Endothelial cell of umbilical vein (primary cell): ENCODE data around the gene SDK2. TPM values are rescaled to one million over a fixed set of nuclear protein-coding genes. Genes with fewer than 3 reads are reported as not detected.

Source experiments
- BruUV-seq: library from RNA; stranded (reverse); fragments of 400-500 nt; replicated peaks from 2 replicates; lab custom pipeline; 2021; lab: Mats Ljungman, UMichigan
- CTCF ChIA-PET: fragments of 300-600, 350-600 bp; sonication (Branson Sonifier 250); formaldehyde crosslinking; loops from one replicate; lab custom pipeline; 2021; ENCODE audit warnings: antibody characterized with exemption, inconsistent platforms; lab: Charles Lee
- POLR2A ChIA-PET: fragments of 300-600, 350-600 bp; sonication (Branson Sonifier 250); formaldehyde crosslinking; loops from one replicate; lab custom pipeline; 2021; ENCODE audit warnings: antibody characterized with exemption, inconsistent platforms; lab: Charles Lee
- DNase-seq: peaks from one replicate; pipeline ENCODE4 v3.0.0-alpha.2; 2011; ENCODE audit warnings: low read depth, low spot score
- FAIRE-seq: peaks from 2 replicates; lab custom pipeline; 2011; peaks lifted over from hg19 to GRCh38; lab: Jason Lieb, UNC
- H2AFZ ChIP-seq: 2 replicates; pipeline ENCODE4 v1.6.0; 2012; ENCODE audit warnings: low read depth, low read length, control low read depth, inconsistent platforms
- H3K27ac ChIP-seq: 2 replicates; pipeline ENCODE4 v1.5.1; 2011; ENCODE audit warnings: low read depth, mild to moderate bottlenecking, control low read depth, low read length, moderate library complexity; ENCODE audit not compliant: insufficient read depth
- H3K27me3 ChIP-seq, 2 experiments: 2 replicates each; pipeline versions ENCODE4 v1.6.0 to v1.6.1; 2011; ENCODE audit warnings: low read length in 2 of 2, mixed read lengths in 1 of 2; ENCODE audit not compliant: control insufficient read depth in 2 of 2, insufficient read depth in 2 of 2
- H3K36me3 ChIP-seq, 2 experiments: 2 replicates in 1 of 2; 3 replicates in 1 of 2; pipeline ENCODE4 v1.5.1; 2011; ENCODE audit warnings: low read length in 2 of 2, mild to moderate bottlenecking in 1 of 2, moderate library complexity in 1 of 2; ENCODE audit not compliant: control insufficient read depth in 2 of 2, insufficient read depth in 2 of 2; ENCODE audit errors: extremely low read depth in 1 of 2
- H3K4me1 ChIP-seq: 3 replicates; pipeline ENCODE4 v1.5.1; 2011; ENCODE audit warnings: mild to moderate bottlenecking, low read length; ENCODE audit not compliant: control insufficient read depth, insufficient read depth; ENCODE audit errors: extremely low read depth
- H3K4me2 ChIP-seq: 2 replicates; pipeline ENCODE4 v1.6.1; 2011; ENCODE audit warnings: low read length, control low read depth, mixed read lengths; ENCODE audit not compliant: insufficient read depth
- H3K4me3 ChIP-seq, 3 experiments: fragments of 200-600 bp in 1 of 3; sonication (generic), shearing (Covaris generic) in 1 of 3; replicated peaks in 1 of 3; 2 replicates each; pipeline ENCODE4 v1.5.1; 2011 to 2016; ENCODE audit warnings: control low read depth in 3 of 3, low read length in 3 of 3, mild to moderate bottlenecking in 2 of 3, inconsistent platforms in 1 of 3, low read depth in 1 of 3, moderate library complexity in 1 of 3; ENCODE audit not compliant: insufficient read depth in 1 of 3
- H3K79me2 ChIP-seq: 2 replicates; pipeline ENCODE4 v1.6.0; 2012; ENCODE audit warnings: low read length, inconsistent platforms; ENCODE audit not compliant: control insufficient read depth, insufficient read depth
- H3K9ac ChIP-seq: replicated peaks from 2 replicates; pipeline ENCODE3; 2011; ENCODE audit warnings: low read length, control low read depth; ENCODE audit not compliant: insufficient read depth; ENCODE audit errors: extremely low read depth
- H3K9me1 ChIP-seq: replicated peaks from 3 replicates; pipeline ENCODE4 v1.6.0; 2011; ENCODE audit warnings: mild to moderate bottlenecking, low read length; ENCODE audit not compliant: control insufficient read depth, insufficient read depth; ENCODE audit errors: extremely low read depth
- H3K9me3 ChIP-seq: replicated peaks from 2 replicates; pipeline ENCODE4 v1.5.1; 2012; ENCODE audit warnings: low read length, inconsistent platforms; ENCODE audit not compliant: control insufficient read depth, insufficient read depth
- H4K20me1 ChIP-seq: replicated peaks from 2 replicates; pipeline ENCODE3; 2011; ENCODE audit warnings: mild to moderate bottlenecking, low read length; ENCODE audit not compliant: control insufficient read depth, insufficient read depth; ENCODE audit errors: extremely low read depth
- CTCF ChIP-seq, 2 donors: IDR thresholded peaks; 1 replicate in 1 of 2; 2 replicates in 1 of 2; pipeline ENCODE4 v1.5.1; 2011; ENCODE audit warnings: low read length in 2 of 2, mild to moderate bottlenecking in 2 of 2, moderate library complexity in 2 of 2, control low read depth in 1 of 2, inconsistent platforms in 1 of 2, low read depth in 1 of 2; ENCODE audit not compliant: insufficient read depth in 1 of 2; ENCODE audit errors: extremely low read depth in 1 of 2
- EZH2 ChIP-seq: IDR thresholded peaks from 2 replicates; pipeline ENCODE4 v1.6.1; 2012; ENCODE audit warnings: borderline replicate concordance, low read depth, mild to moderate bottlenecking, moderate library complexity, low read length, inconsistent platforms; ENCODE audit not compliant: severe bottlenecking
- FOS ChIP-seq: IDR thresholded peaks from 2 replicates; pipeline ENCODE4 v1.6.1; 2011; ENCODE audit warnings: mild to moderate bottlenecking, low read length, moderate library complexity, borderline replicate concordance; ENCODE audit not compliant: insufficient read depth
- JUN ChIP-seq: IDR thresholded peaks from 2 replicates; pipeline ENCODE4 v1.6.1; 2011; ENCODE audit warnings: borderline replicate concordance, low read depth; ENCODE audit not compliant: insufficient read length, insufficient read depth
- MAX ChIP-seq: IDR thresholded peaks from 2 replicates; pipeline ENCODE4 v1.6.1; 2011; ENCODE audit not compliant: insufficient read depth, insufficient read length
- POLR2A ChIP-seq: IDR thresholded peaks from 2 replicates; pipeline ENCODE4 v1.6.1; 2012; ENCODE audit warnings: low read depth, mild to moderate bottlenecking, control low read depth, low read length
- POLR2AphosphoS5 ChIP-seq: IDR thresholded peaks from 2 replicates; pipeline ENCODE4 v1.6.1; 2012; ENCODE audit warnings: low read depth, mild to moderate bottlenecking, control low read depth, low read length, moderate library complexity; ENCODE audit not compliant: insufficient read depth
- dilution Hi-C: fragments of 300-500 bp; cut with MboI; formaldehyde crosslinking; loops from one replicate; pipeline ENCODE4 v1.15.0; 2019; ENCODE audit warnings: low sequenced_read_pairs; ENCODE audit not compliant: extremely low pct_ligation_motif_present
- intact Hi-C: fragments of 100-400 bp; cut with micrococcal nuclease; formaldehyde crosslinking; loops from one replicate; pipeline ENCODE4 v1.10.0; 2022
- polyA plus RNA-seq, 4 experiments: library from polyadenylated mRNA; depleted of rRNA in 3 of 4; stranded (reverse) in 3 of 4; unstranded in 1 of 4; fragments of >200 nt; gene quantifications; 2 replicates each; pipeline versions ENCODE4 v1.2.1 to v1.2.3, GENCODE V29; 2011 to 2012; ENCODE audit warnings: missing spikeins in 1 of 4
- total RNA-seq: library from RNA; stranded (reverse); gene quantifications from 2 replicates; pipeline ENCODE4 v1.2.3, GENCODE V29; 2021

The SDK2 gene
- total and polyA plus RNA-seq, 2 donors (not counting 3 experiments of a cell fraction or from before 2014, with no cell fraction given): not detected

GRCh38 chr17:73357981-73358380 is 286.3 kb downstream of the SDK2 start:
- CTCF ChIA-PET: interaction anchor here (1.0 to 3.0 kb wide), 3 partner anchors 12 to 801 kb away, joined by 3 to 13 read pairs (median 3); no protein-coding TSS in a partner anchor
- H2AFZ ChIP-seq: no peak overlapping the region
- DNase-seq (no peak), FAIRE-seq (no peak)
- H3K4me3 ChIP-seq: no peak overlapping the region
- no peak overlapping the region for H3K9ac ChIP-seq
- no peak for TF ChIP-seq MAX
- no peak for TF ChIP-seq POLR2A
- TF ChIP-seq EZH2: no peak
- no peak for TF ChIP-seq POLR2AphosphoS5
- no peak for TF ChIP-seq FOS
- TF ChIP-seq CTCF (IDR thresholded peaks at IDR 0.05; ENCODE audit: extremely low read depth in 1 of 2, insufficient read depth in 1 of 2, low read depth in 1 of 2, low read length in 2 of 2): no peak
- no peak for TF ChIP-seq JUN
- H3K4me1 ChIP-seq: no peaks in the 10 kb centered on the region
- no peak overlapping the region for H3K27ac ChIP-seq
- no peak overlapping the region for H3K4me2 ChIP-seq
- H3K36me3 ChIP-seq: no peaks in the 10 kb centered on the region
- no peaks in the 10 kb centered on the region for H3K79me2 ChIP-seq
- H4K20me1 ChIP-seq: no peaks in the 10 kb centered on the region
- H3K9me3 ChIP-seq: no peaks in the 10 kb centered on the region
- BruUV-seq: no TSS peak
- no peaks in the 10 kb centered on the region for H3K27me3 ChIP-seq
- dilution Hi-C loops: no loop called here
- POLR2A ChIA-PET: no interaction called here
- no peaks in the 10 kb centered on the region for H3K9me1 ChIP-seq
- intact Hi-C loops: no loop called here
